Measurements from ENCODE around the gene CYB5R2.

CYB5R2 gene

GRCh38 chr11:7635708-7636107 lies 37.6 kb downstream of the CYB5R2 start:
- no peak for DNase-seq
- no peak overlapping the region for H2AK5ac ChIP-seq (ENCODE audit: low read length)
- no peak overlapping the region for H4K12ac ChIP-seq (ENCODE audit: low read depth, low read length)
- H3K4ac ChIP-seq (ENCODE audit: low read depth, low read length): no peak overlapping the region
- no peak overlapping the region for H2BK12ac ChIP-seq (ENCODE audit: low read length)
- peaks cover 0 to 10% of the 10 kb centered on the region in 2 experiments for H3K4me1 ChIP-seq (ENCODE audit: control insufficient read depth in 1 of 2, insufficient read depth in 2 of 2, low read length in 2 of 2)
- H3K9me3 ChIP-seq (ENCODE audit: insufficient read depth, low read depth, low read length): no peaks in the 10 kb centered on the region
- no peak overlapping the region for H3K18ac ChIP-seq (ENCODE audit: low read length)
- no peak overlapping the region for H3K4me2 ChIP-seq (ENCODE audit: low read length)
- H4K8ac ChIP-seq (ENCODE audit: low read depth, low read length): no peak overlapping the region
- H3K79me1 ChIP-seq (ENCODE audit: low read length): no peaks in the 10 kb centered on the region
- no peak overlapping the region for H2AFZ ChIP-seq (ENCODE audit: insufficient read depth, low read length, poor library complexity)
- H2BK5ac ChIP-seq (ENCODE audit: low read depth, low read length, poor library complexity): no peak overlapping the region
- no peak overlapping the region for H3K23ac ChIP-seq (ENCODE audit: low read length)
- H4K91ac ChIP-seq (ENCODE audit: low read depth, low read length): no peak overlapping the region
- no peak overlapping the region for H2BK120ac ChIP-seq (ENCODE audit: insufficient read depth, low read length, poor library complexity)
- no peaks in the 10 kb centered on the region for H3K79me2 ChIP-seq (ENCODE audit: control insufficient read depth, insufficient read depth, low read length, poor library complexity)
- H3K4me3 ChIP-seq (ENCODE audit: low read depth, low read length): no peak overlapping the region
- H3K9ac ChIP-seq (ENCODE audit: low read length): no peak overlapping the region
- no peak overlapping the region for H3K27ac ChIP-seq (ENCODE audit: low read depth, low read length)
- no peaks in the 10 kb centered on the region for H3K27me3 ChIP-seq (ENCODE audit: insufficient read depth, low read length)
- peaks cover 26 to 58% of the 10 kb centered on the region in 2 experiments for H3K36me3 ChIP-seq (ENCODE audit: control insufficient read depth in 1 of 2, insufficient read depth in 2 of 2, low read length in 2 of 2)
- H3K14ac ChIP-seq (ENCODE audit: low read length): no peak overlapping the region
- no CpG with 5 or more reads among the region's 4 CpGs for WGBS (ENCODE audit: extremely low coverage, insufficient coverage, insufficient read length)

GRCh38 chr11:7635137-7635536 lies 38.2 kb downstream of the CYB5R2 start:
- Histone ChIP-seq H3K27me3 (ENCODE audit: insufficient read depth, low read length) (no peaks in the 10 kb centered on the region), H3K18ac (ENCODE audit: low read length) (no peak overlapping the region), H3K36me3 (ENCODE audit: control insufficient read depth in 1 of 2, insufficient read depth in 2 of 2, low read length in 2 of 2) (peaks cover 24 to 54% of the 10 kb centered on the region in 2 experiments), H4K8ac (ENCODE audit: low read depth, low read length) (no peak overlapping the region), H3K4me2 (ENCODE audit: low read length) (no peak overlapping the region), H3K14ac (ENCODE audit: low read length) (no peak overlapping the region), H2BK12ac (ENCODE audit: low read length) (no peak overlapping the region), H3K4me3 (ENCODE audit: low read depth, low read length) (no peak overlapping the region), H3K4me1 (ENCODE audit: control insufficient read depth in 1 of 2, insufficient read depth in 2 of 2, low read length in 2 of 2) (peaks cover 0 to 10% of the 10 kb centered on the region in 2 experiments), H3K79me1 (ENCODE audit: low read length) (no peaks in the 10 kb centered on the region), H3K27ac (ENCODE audit: low read depth, low read length) (no peak overlapping the region), H4K91ac (ENCODE audit: low read depth, low read length) (no peak overlapping the region), H2AFZ (ENCODE audit: insufficient read depth, low read length, poor library complexity) (no peak overlapping the region), H3K23ac (ENCODE audit: low read length) (no peak overlapping the region), H4K12ac (ENCODE audit: low read depth, low read length) (no peak overlapping the region), H3K9me3 (ENCODE audit: insufficient read depth, low read depth, low read length) (no peaks in the 10 kb centered on the region), H3K9ac (ENCODE audit: low read length) (no peak overlapping the region), H2BK5ac (ENCODE audit: low read depth, low read length, poor library complexity) (no peak overlapping the region), H2BK120ac (ENCODE audit: insufficient read depth, low read length, poor library complexity) (no peak overlapping the region), H3K79me2 (ENCODE audit: control insufficient read depth, insufficient read depth, low read length, poor library complexity) (no peaks in the 10 kb centered on the region), H3K4ac (ENCODE audit: low read depth, low read length) (no peak overlapping the region), H2AK5ac (ENCODE audit: low read length) (no peak overlapping the region)
- WGBS (ENCODE audit: extremely low coverage, insufficient coverage, insufficient read length): no CpG with 5 or more reads among the region's 4 CpGs
- no peak for DNase-seq

GRCh38 chr11:7632211-7632610 lies 41.1 kb downstream of the CYB5R2 start:
- H3K14ac ChIP-seq (ENCODE audit: low read length): no peak overlapping the region
- no peak for DNase-seq
- H2AFZ ChIP-seq (ENCODE audit: insufficient read depth, low read length, poor library complexity): no peak overlapping the region
- H3K27ac ChIP-seq (ENCODE audit: low read depth, low read length): no peak overlapping the region
- H3K9ac ChIP-seq (ENCODE audit: low read length): no peak overlapping the region
- H2BK5ac ChIP-seq (ENCODE audit: low read depth, low read length, poor library complexity): no peak overlapping the region
- no peak overlapping the region for H3K23ac ChIP-seq (ENCODE audit: low read length)
- H2BK12ac ChIP-seq (ENCODE audit: low read length): no peak overlapping the region
- H4K91ac ChIP-seq (ENCODE audit: low read depth, low read length): no peak overlapping the region
- H3K79me2 ChIP-seq (ENCODE audit: control insufficient read depth, insufficient read depth, low read length, poor library complexity): no peaks in the 10 kb centered on the region
- H4K8ac ChIP-seq (ENCODE audit: low read depth, low read length): no peak overlapping the region
- H3K4me1 ChIP-seq (ENCODE audit: control insufficient read depth in 1 of 2, insufficient read depth in 2 of 2, low read length in 2 of 2): peaks cover 0 to 3% of the 10 kb centered on the region in 2 experiments
- H2BK120ac ChIP-seq (ENCODE audit: insufficient read depth, low read length, poor library complexity): no peak overlapping the region
- no peaks in the 10 kb centered on the region for H3K9me3 ChIP-seq (ENCODE audit: insufficient read depth, low read depth, low read length)
- no peak overlapping the region for H3K4me2 ChIP-seq (ENCODE audit: low read length)
- no peak overlapping the region for H3K4me3 ChIP-seq (ENCODE audit: low read depth, low read length)
- WGBS (ENCODE audit: extremely low coverage, insufficient coverage, insufficient read length): no CpG with 5 or more reads among the region's 2 CpGs
- no peak overlapping the region for H2AK5ac ChIP-seq (ENCODE audit: low read length)
- H4K12ac ChIP-seq (ENCODE audit: low read depth, low read length): no peak overlapping the region
- H3K4ac ChIP-seq (ENCODE audit: low read depth, low read length): no peak overlapping the region
- no peak overlapping the region for H3K18ac ChIP-seq (ENCODE audit: low read length)
- H3K27me3 ChIP-seq (ENCODE audit: insufficient read depth, low read length): no peaks in the 10 kb centered on the region
- no peaks in the 10 kb centered on the region for H3K79me1 ChIP-seq (ENCODE audit: low read length)
- H3K36me3 ChIP-seq (ENCODE audit: control insufficient read depth in 1 of 2, insufficient read depth in 2 of 2, low read length in 2 of 2): peaks cover 20 to 56% of the 10 kb centered on the region in 2 experiments

DNA sequence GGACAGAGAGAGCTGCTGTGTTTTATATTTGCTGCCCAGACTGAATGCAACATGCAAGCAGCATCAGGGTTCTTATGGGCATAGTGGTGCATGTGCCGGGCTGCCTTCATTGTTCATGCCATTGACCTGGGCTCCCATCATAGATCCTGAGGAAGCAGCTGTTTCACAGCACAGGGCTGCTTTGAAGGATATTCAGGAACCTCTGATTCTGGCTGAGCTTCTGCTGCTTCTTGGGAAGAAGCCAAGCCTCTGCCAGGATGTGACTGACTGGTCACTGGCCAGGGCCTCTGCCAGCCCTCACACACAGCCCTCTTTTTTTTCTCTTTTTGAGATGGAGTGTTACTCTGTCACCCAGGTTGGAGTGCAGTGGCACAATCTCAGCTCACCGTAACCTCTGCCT lies 43.3 kb downstream of the CYB5R2 start:
- Histone ChIP-seq H3K9ac (ENCODE audit: low read length) (no peak overlapping the region), H3K27me3 (ENCODE audit: insufficient read depth, low read length) (no peaks in the 10 kb centered on the region), H4K12ac (ENCODE audit: low read depth, low read length) (no peak overlapping the region), H2BK12ac (ENCODE audit: low read length) (no peak overlapping the region), H3K4ac (ENCODE audit: low read depth, low read length) (no peak overlapping the region), H3K79me2 (ENCODE audit: control insufficient read depth, insufficient read depth, low read length, poor library complexity) (no peaks in the 10 kb centered on the region), H2BK5ac (ENCODE audit: low read depth, low read length, poor library complexity) (no peak overlapping the region), H3K18ac (ENCODE audit: low read length) (no peak overlapping the region), H3K14ac (ENCODE audit: low read length) (no peak overlapping the region), H3K9me3 (ENCODE audit: insufficient read depth, low read depth, low read length) (no peaks in the 10 kb centered on the region), H2BK120ac (ENCODE audit: insufficient read depth, low read length, poor library complexity) (no peak overlapping the region), H4K91ac (ENCODE audit: low read depth, low read length) (no peak overlapping the region), H2AFZ (ENCODE audit: insufficient read depth, low read length, poor library complexity) (no peak overlapping the region), H2AK5ac (ENCODE audit: low read length) (no peak overlapping the region), H3K27ac (ENCODE audit: low read depth, low read length) (no peak overlapping the region), H3K4me3 (ENCODE audit: low read depth, low read length) (no peak overlapping the region), H4K8ac (ENCODE audit: low read depth, low read length) (no peak overlapping the region), H3K4me1 (ENCODE audit: control insufficient read depth in 1 of 2, insufficient read depth in 2 of 2, low read length in 2 of 2) (no peaks in the 10 kb centered on the region), H3K79me1 (ENCODE audit: low read length) (no peaks in the 10 kb centered on the region), H3K36me3 (ENCODE audit: control insufficient read depth in 1 of 2, insufficient read depth in 2 of 2, low read length in 2 of 2) (peaks cover 22 to 46% of the 10 kb centered on the region in 2 experiments), H3K4me2 (ENCODE audit: low read length) (no peak overlapping the region), H3K23ac (ENCODE audit: low read length) (no peak overlapping the region)
- DNase-seq: no peak
- WGBS (ENCODE audit: extremely low coverage, insufficient coverage, insufficient read length): no CpG with 5 or more reads among the region's 2 CpGs
